Activated naive CD8-positive, alpha-beta T cell treated with anti-CD3 and anti-CD28 coated beads, Interleukin-2, amount 50 U/mL, for 24 hours (primary cell): Measurements from ENCODE around the gene ATP5F1B.
"Not testable (repeated sequence)": the region's sequence is repeated elsewhere in the genome, so short reads cannot be mapped to it uniquely, and the experiment has no call there.

ENCODE experiments used
- ATAC-seq: fragments of 150-1000 bp; cut with Tn5 transposase; one replicate; pipeline ENCODE4 v1.10.0; 2021
- DNase-seq: peaks from one replicate; pipeline ENCODE4 v3.0.0; 2021
- H3K27ac Mint-ChIP-seq: one replicate; pipeline ENCODE4 v1.8.0; 2021; ENCODE audit warnings: mild to moderate bottlenecking, mixed read lengths
- H3K27me3 Mint-ChIP-seq: one replicate; pipeline ENCODE4 v1.8.0; 2021; ENCODE audit warnings: mixed read lengths
- H3K36me3 Mint-ChIP-seq: one replicate; pipeline ENCODE4 v1.8.0; 2021; ENCODE audit warnings: low read depth, mixed read lengths
- H3K4me1 Mint-ChIP-seq: one replicate; pipeline ENCODE4 v1.8.0; 2021; ENCODE audit warnings: mixed read lengths
- H3K4me3 Mint-ChIP-seq: one replicate; pipeline ENCODE4 v1.8.0; 2021; ENCODE audit warnings: mild to moderate bottlenecking, moderate library complexity, mixed read lengths
- H3K9me3 Mint-ChIP-seq: one replicate; pipeline ENCODE4 v1.8.0; 2021; ENCODE audit warnings: mixed read lengths

ATP5F1B gene

GRCh38 chr12:56668197-56668457 is 22.3 kb upstream of the ATP5F1B start:
- ATAC-seq, result no peak
- no peaks in the 10 kb centered on the region for H3K27me3 Mint-ChIP-seq
- H3K4me1 Mint-ChIP-seq, result peaks cover 41% of the 10 kb centered on the region
- DNase-seq, result no peak
- peaks cover 74% of the 10 kb centered on the region for H3K36me3 Mint-ChIP-seq
- peak overlapping the region; percentile 55 for H3K27ac Mint-ChIP-seq
- no peak overlapping the region for H3K4me3 Mint-ChIP-seq
- no peaks in the 10 kb centered on the region for H3K9me3 Mint-ChIP-seq

DNA sequence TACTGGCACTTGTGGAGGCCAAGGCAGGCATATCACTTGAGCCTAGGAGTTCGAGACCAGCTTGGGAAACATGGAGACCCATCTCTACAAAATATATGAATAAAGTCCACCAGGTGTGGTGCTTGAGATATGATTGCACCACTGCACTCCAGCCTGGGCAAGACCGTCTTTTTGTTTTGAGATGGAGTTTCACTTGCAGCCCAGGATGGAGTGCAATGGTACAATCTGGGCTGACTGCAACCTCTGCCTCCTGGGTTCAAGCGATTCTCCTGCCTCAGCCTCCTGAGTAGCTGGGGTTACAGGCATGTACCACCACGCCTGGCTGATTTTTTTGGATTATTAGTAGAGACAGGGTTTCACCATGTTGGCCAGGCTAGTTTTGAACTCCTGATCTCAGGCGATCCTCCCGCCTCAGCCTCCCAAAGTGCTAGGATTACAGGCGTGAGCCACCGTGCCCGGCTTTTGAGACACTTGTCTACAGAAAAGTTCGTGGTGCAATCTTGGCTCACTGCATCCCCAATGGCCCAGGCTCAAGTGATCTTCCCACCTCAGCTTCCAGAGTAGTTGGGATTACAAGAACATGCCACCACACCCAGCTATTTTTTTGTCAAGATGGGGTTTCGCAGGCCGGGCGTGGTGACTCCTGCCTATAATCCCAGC is 16.3 kb upstream of the ATP5F1B start:
- Mint-ChIP-seq H3K36me3 (peaks cover 30% of the 10 kb centered on the region), H3K27ac (peak overlapping the region; percentile 31), H3K4me3 (no peak overlapping the region), H3K27me3 (no peaks in the 10 kb centered on the region), H3K4me1 (peaks cover 33% of the 10 kb centered on the region), H3K9me3 (no peaks in the 10 kb centered on the region)
- no peak for DNase-seq
- no peak for ATAC-seq

DNA sequence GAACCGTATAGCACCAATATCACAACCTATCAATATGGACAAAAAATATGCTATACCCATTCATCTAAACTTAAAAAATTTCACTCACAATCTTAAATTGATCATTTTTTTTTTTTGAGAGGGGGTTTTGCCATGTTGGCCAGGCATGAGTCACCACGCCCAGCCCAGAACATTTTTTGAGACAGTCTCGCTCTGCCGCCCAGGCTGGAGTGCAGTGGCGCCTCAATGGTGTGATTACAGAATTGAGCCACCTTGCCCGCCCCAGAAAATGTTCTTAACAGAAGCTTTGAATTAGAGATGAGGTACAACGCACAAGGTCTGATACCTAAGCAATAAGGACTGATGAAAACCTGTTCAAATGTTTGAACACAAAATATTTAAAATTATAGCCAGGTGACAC is 15.8 kb upstream of the ATP5F1B start:
- peak overlapping the region; percentile 31 for H3K27ac Mint-ChIP-seq
- no peak overlapping the region for H3K4me3 Mint-ChIP-seq
- DNase-seq (no peak), ATAC-seq (peak; percentile 10)
- H3K36me3 Mint-ChIP-seq, result peaks cover 29% of the 10 kb centered on the region
- H3K9me3 Mint-ChIP-seq, result no peaks in the 10 kb centered on the region
- peaks cover 33% of the 10 kb centered on the region for H3K4me1 Mint-ChIP-seq
- H3K27me3 Mint-ChIP-seq, result no peaks in the 10 kb centered on the region

DNA sequence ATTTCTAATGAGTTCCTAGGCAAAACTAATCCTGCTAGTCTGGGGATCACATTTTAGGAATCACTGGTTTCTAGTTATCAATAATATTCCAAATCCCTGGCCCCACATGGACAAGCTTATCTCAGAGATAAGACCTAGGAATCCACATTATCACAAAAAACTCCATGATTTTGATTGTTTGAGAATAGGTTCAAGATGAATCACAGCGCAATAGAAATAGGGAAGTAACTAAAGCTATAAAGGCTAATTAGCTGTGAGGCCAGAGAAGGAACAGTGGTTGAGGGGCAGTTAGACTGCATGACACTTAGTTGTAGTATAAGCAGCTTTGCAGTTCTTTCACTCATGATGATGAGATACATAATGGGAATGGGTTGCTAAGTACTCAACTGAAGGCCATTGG is 13.1 kb upstream of the ATP5F1B start:
- Mint-ChIP-seq H3K27me3 (no peaks in the 10 kb centered on the region), H3K9me3 (peaks cover 3% of the 10 kb centered on the region), H3K36me3 (peaks cover 11% of the 10 kb centered on the region), H3K27ac (no peak overlapping the region), H3K4me3 (no peak overlapping the region), H3K4me1 (peaks cover 33% of the 10 kb centered on the region)
- ATAC-seq (no peak), DNase-seq (no peak)

GRCh38 chr12:56657416-56658379 is 11.9 kb upstream of the ATP5F1B start:
- Mint-ChIP-seq H3K27ac (peak overlapping the region; percentile 72), H3K27me3 (no peaks in the 10 kb centered on the region), H3K4me1 (peaks cover 26% of the 10 kb centered on the region), H3K36me3 (peaks cover 5% of the 10 kb centered on the region), H3K9me3 (peaks cover 10% of the 10 kb centered on the region), H3K4me3 (no peak overlapping the region)
- ATAC-seq, result peak; percentile 94
- no peak for DNase-seq

DNA sequence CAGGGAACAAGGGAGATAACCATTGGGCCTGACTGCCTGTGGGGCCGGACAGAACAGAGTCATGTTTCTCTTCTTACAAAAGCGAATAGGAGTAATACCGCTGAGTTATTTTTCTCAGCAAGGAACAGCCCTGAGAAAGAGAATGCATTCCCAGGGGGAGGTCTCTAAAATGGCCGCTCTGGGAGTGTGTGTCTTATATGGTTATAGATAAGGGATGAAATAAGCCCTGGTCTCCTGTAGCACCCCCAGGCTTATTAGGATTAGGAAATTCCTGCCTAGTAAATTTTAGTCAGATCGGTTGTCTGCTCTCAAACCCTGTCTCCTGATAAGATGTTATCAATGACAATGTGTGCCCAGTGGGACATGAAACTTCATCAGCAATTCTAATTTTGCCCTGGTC is 8.0 kb upstream of the ATP5F1B start:
- DNase-seq, H3K4me3 Mint-ChIP-seq: not testable (repeated sequence)

GRCh38 chr12:56648023-56648422 is 2.2 kb upstream of the ATP5F1B start:
- H3K4me1 Mint-ChIP-seq, result peaks cover 27% of the 10 kb centered on the region
- H3K36me3 Mint-ChIP-seq, result peaks cover 32% of the 10 kb centered on the region
- DNase-seq, ATAC-seq, H3K27ac Mint-ChIP-seq, H3K9me3 Mint-ChIP-seq, H3K27me3 Mint-ChIP-seq, H3K4me3 Mint-ChIP-seq: not testable (repeated sequence)

More for the DNA sequence above, 8.0 kb upstream of the ATP5F1B start:
- H3K27me3 Mint-ChIP-seq, H3K9me3 Mint-ChIP-seq, ATAC-seq, H3K27ac Mint-ChIP-seq, H3K36me3 Mint-ChIP-seq: not testable (repeated sequence)
- H3K4me1 Mint-ChIP-seq, result peaks cover 16% of the 10 kb centered on the region

GRCh38 chr12:56645201-56645716 is 525 bp downstream of the ATP5F1B start:
- DNase-seq, result no peak
- H3K36me3 Mint-ChIP-seq, result peaks cover 49% of the 10 kb centered on the region
- peaks cover 2% of the 10 kb centered on the region for H3K27me3 Mint-ChIP-seq
- peaks cover 41% of the 10 kb centered on the region for H3K4me1 Mint-ChIP-seq
- ATAC-seq, result no peak
- peak overlapping the region; percentile 95 for H3K27ac Mint-ChIP-seq
- H3K4me3 Mint-ChIP-seq, result peak overlapping the region; percentile 94
- H3K9me3 Mint-ChIP-seq, result no peaks in the 10 kb centered on the region

DNA sequence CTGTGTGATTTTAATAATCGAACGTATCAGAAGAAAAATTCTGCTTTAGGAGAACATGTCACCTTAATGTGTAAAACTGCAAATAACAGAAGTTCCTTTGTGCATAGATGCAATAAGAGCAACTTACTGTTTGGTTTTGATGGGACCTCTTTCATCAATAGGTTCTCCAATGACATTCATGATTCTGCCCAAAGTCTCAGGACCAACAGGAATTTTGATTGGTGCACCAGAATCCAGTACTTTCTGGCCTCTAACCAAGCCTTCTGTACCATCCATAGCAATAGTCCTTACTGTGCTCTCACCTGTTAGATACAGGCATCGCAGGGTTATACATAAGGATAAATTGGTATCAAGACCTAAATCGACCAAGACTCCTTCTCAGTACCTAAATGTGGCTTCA is 1.1 kb downstream of the ATP5F1B start:
- Mint-ChIP-seq H3K36me3 (peaks cover 54% of the 10 kb centered on the region), H3K4me3 (peak overlapping the region; percentile 94), H3K27ac (peak overlapping the region; percentile 95), H3K4me1 (peaks cover 44% of the 10 kb centered on the region), H3K27me3 (peaks cover 2% of the 10 kb centered on the region), H3K9me3 (no peaks in the 10 kb centered on the region)
- no peak for ATAC-seq
- no peak for DNase-seq

GRCh38 chr12:56641219-56641618 is 4.6 kb downstream of the ATP5F1B start:
- Mint-ChIP-seq H3K9me3 (no peaks in the 10 kb centered on the region), H3K27me3 (peaks cover 2% of the 10 kb centered on the region), H3K27ac (no peak overlapping the region), H3K4me3 (no peak overlapping the region), H3K4me1 (peaks cover 66% of the 10 kb centered on the region), H3K36me3 (peaks cover 75% of the 10 kb centered on the region)
- no peak for ATAC-seq
- no peak for DNase-seq

DNA sequence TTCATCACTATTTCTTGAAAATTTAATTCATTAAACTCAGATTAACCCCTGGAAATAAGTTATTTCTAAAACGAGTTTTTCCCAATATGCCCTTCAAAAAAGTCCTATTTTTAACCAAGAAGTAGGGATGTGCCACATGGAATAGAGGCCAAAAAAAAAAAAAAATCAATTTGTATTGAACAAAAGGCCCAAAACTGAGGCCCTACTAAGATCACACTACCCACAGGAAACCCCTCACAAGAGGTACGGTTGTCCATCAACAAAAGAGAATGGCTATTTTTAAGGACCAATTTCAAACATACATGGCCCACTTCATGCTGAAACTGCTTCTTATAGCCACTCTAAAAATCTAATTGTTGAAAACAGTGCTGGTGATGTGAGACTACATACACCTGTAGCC is 8.2 kb downstream of the ATP5F1B start:
- DNase-seq (no peak), ATAC-seq (no peak)
- Mint-ChIP-seq H3K4me1 (peaks cover 71% of the 10 kb centered on the region), H3K36me3 (peaks cover 42% of the 10 kb centered on the region), H3K9me3 (no peaks in the 10 kb centered on the region), H3K4me3 (peak overlapping the region; percentile 11), H3K27me3 (no peaks in the 10 kb centered on the region), H3K27ac (peak overlapping the region; percentile 88)

DNA sequence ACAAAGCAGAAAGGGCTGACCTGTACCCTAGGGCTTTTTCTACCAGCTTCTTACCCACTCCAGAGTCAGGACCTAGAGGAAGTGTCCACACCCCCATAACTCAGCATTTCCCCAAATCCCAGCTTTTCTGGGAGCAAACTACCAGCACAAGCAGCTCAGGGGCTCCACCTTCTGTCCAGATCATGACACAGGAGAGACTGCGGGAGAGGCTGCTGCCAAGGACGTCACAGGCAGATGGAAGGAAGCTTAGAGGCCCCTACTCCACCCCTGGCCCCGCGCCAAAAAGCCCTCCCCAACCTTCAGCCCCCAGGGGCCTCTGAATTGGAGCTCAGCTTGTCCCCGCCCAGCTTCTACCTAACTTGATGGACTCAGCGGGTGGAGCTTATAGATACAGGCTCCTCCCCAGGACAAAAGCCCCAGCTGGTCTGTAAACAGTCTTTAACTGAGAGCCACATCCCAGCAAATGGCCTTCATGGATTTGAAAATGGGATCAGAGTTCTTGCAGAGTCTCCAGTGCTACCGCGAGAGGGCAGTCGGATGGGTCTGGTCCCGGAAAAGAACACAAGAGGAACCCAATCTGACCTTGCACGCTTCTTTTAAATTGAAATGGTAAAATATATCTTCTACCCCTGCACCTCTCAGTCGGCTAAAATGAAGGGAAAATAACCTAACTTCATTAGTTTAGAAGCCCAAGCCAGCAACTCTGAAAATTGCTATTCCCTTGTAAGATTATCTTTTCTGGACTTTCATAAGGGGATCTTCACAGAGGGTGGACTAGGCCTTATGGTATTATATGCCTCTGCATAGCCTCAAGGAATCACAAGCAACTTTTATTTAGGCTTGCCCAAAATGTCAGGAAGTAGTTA is 8.9 kb downstream of the ATP5F1B start:
- peak; percentile 97 for DNase-seq
- Mint-ChIP-seq H3K4me1 (peaks cover 71% of the 10 kb centered on the region), H3K36me3 (peaks cover 34% of the 10 kb centered on the region), H3K27ac (peak overlapping the region; percentile 88), H3K27me3 (no peaks in the 10 kb centered on the region), H3K4me3 (peak overlapping the region; percentile 89), H3K9me3 (no peaks in the 10 kb centered on the region)
- ATAC-seq, result peak; percentile 71

DNA sequence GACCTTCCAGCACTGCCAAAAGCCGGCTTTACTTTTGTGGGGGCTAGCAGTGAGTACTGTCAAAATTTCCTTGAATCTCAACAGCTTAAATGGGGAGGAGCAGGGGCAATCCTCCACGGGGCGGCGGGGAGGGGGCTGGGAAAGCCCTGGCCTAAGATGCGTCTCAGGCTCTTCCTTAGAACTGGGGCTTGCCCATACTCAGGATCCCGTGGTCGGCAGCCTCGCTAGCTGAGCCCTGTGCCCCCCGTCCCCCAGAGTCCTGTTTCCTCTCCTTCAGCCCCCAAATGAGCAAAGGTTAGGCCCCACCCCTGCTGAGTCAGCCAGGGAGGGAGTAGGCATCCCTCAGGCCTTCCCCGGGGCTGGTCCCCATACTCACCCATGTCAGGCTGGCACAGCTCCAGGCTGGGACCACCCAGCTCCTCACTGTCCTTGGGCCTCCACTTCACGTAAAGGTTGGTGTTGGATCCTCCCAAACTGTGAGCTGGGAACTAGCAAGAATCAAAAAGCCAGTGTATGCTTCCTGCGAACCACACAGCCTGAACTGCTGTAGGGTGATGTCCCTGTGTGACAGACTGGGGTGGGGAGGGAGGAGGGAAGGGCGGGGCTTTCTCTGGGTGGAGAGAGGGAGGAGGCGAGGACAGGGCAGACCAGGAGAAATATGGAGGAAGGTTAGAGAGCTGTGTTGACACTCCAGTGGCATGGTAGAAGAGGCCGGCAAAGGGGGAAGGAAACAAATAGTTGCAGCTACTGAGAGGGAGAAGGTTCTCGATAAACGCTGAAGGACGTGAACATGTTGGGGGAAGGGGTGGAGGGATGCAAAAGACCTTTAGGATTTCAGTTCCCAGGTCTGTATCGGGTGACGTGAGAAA is 9.7 kb downstream of the ATP5F1B start:
- peaks cover 30% of the 10 kb centered on the region for H3K36me3 Mint-ChIP-seq
- no peaks in the 10 kb centered on the region for H3K27me3 Mint-ChIP-seq
- peak; percentile 76 for ATAC-seq
- H3K4me1 Mint-ChIP-seq, result peaks cover 77% of the 10 kb centered on the region
- DNase-seq, result peak; percentile 86
- peak overlapping the region; percentile 89 for H3K4me3 Mint-ChIP-seq
- H3K27ac Mint-ChIP-seq, result peak overlapping the region; percentile 88
- no peaks in the 10 kb centered on the region for H3K9me3 Mint-ChIP-seq
